GM23338 (cell line): ENCODE data around the gene KCNA4. TPM values are rescaled to one million over a fixed set of nuclear protein-coding genes. Genes with fewer than 3 reads are reported as not detected.

Experiments
- ATAC-seq: fragments of 200-7000 bp; cut with Tn5 transposase; 3 replicates; pipeline ENCODE4 v1.9.1; 2020
- DNase-seq: peaks from one replicate; pipeline ENCODE4 v3.0.0-alpha.2; 2015; ENCODE audit warnings: low spot score
- H2AFZ ChIP-seq: fragments of 200-600 bp; sonication (generic); 2 replicates; pipeline ENCODE4 v1.8.0; 2016; ENCODE audit warnings: antibody characterized with exemption, mild to moderate bottlenecking, moderate library complexity
- H3F3A ChIP-seq: fragments of 200-600 bp; sonication (generic); replicated peaks from 2 replicates; pipeline ENCODE4 v1.8.0; 2017; ENCODE audit warnings: antibody characterized with exemption, mixed run types, low read depth
- H3K27ac ChIP-seq: fragments of 200-600 bp; sonication (generic); 2 replicates; pipeline ENCODE4 v1.6.1; 2016; ENCODE audit warnings: low read depth
- H3K27me3 ChIP-seq: fragments of 200-600 bp; sonication (generic); 2 replicates; pipeline ENCODE4 v1.8.0; 2016; ENCODE audit warnings: mild to moderate bottlenecking, mixed run types, moderate library complexity; ENCODE audit not compliant: insufficient read depth
- H3K36me3 ChIP-seq: fragments of 200-600 bp; sonication (generic); 2 replicates; pipeline ENCODE4 v1.8.0; 2016; ENCODE audit warnings: mild to moderate bottlenecking; ENCODE audit not compliant: insufficient read depth
- H3K4me1 ChIP-seq: fragments of 200-600 bp; sonication (generic); 2 replicates; pipeline ENCODE4 v1.8.0; 2016; ENCODE audit warnings: mild to moderate bottlenecking, moderate library complexity; ENCODE audit not compliant: insufficient read depth
- H3K4me2 ChIP-seq: fragments of 200-600 bp; sonication (generic); 2 replicates; pipeline ENCODE4 v1.7.1; 2017; ENCODE audit warnings: mixed run types
- H3K4me3 ChIP-seq: fragments of 200-600 bp; sonication (generic); 2 replicates; pipeline ENCODE4 v1.6.1; 2016; ENCODE audit warnings: mixed run types
- H3K79me2 ChIP-seq: fragments of 200-600 bp; sonication (generic); replicated peaks from 2 replicates; pipeline ENCODE4 v1.8.0; 2017; ENCODE audit warnings: mild to moderate bottlenecking; ENCODE audit not compliant: insufficient read depth
- H3K9me2 ChIP-seq: fragments of 200-600 bp; sonication (generic); 2 replicates; pipeline ENCODE4 v1.8.0; 2017; ENCODE audit not compliant: insufficient read depth
- H4K20me1 ChIP-seq: fragments of 200-600 bp; sonication (generic); replicated peaks from 2 replicates; pipeline ENCODE4 v1.8.0; 2017; ENCODE audit warnings: mild to moderate bottlenecking; ENCODE audit not compliant: insufficient read depth
- H3K27ac Mint-ChIP-seq: 2 replicates; pipeline ENCODE4 v1.8.0; 2020; ENCODE audit warnings: inconsistent platforms, mild to moderate bottlenecking, moderate library complexity, mixed read lengths
- H3K27me3 Mint-ChIP-seq: 3 replicates; pipeline ENCODE4 v1.8.0; 2022; ENCODE audit warnings: low read depth, mild to moderate bottlenecking, moderate library complexity, mixed read lengths, inconsistent platforms; ENCODE audit not compliant: insufficient read depth, poor library complexity
- H3K36me3 Mint-ChIP-seq: 3 replicates; pipeline ENCODE4 v1.8.0; 2021; ENCODE audit warnings: low read depth, mild to moderate bottlenecking, inconsistent platforms, moderate library complexity, mixed read lengths
- H3K4me1 Mint-ChIP-seq: 3 replicates; pipeline ENCODE4 v1.8.0; 2020; ENCODE audit warnings: mild to moderate bottlenecking, inconsistent platforms, mixed read lengths
- H3K4me3 Mint-ChIP-seq: 3 replicates; pipeline ENCODE4 v1.8.0; 2021; ENCODE audit warnings: moderate library complexity, mild to moderate bottlenecking, inconsistent platforms, mixed read lengths
- H3K9me3 Mint-ChIP-seq: 3 replicates; pipeline ENCODE4 v1.8.0; 2020; ENCODE audit warnings: moderate library complexity, mild to moderate bottlenecking, inconsistent platforms, mixed read lengths
- CREB1 ChIP-seq: fragments of 250-450 bp; sonication (Bioruptor Pico); IDR thresholded peaks from 2 replicates; pipeline ENCODE4 v1.5.0; 2020; ENCODE audit warnings: low read depth, mild to moderate bottlenecking, moderate library complexity
- EZH2 ChIP-seq: fragments of 200-600 bp; sonication (generic); IDR thresholded peaks from one replicate; pipeline ENCODE4 v1.8.0; 2017; ENCODE audit warnings: antibody characterized with exemption, mild to moderate bottlenecking, low read depth; ENCODE audit not compliant: unreplicated experiment
- EZH2phosphoT487 ChIP-seq: fragments of 200-600 bp; sonication (generic); IDR thresholded peaks from one replicate; pipeline ENCODE4 v1.8.1; 2018; ENCODE audit warnings: antibody characterized with exemption; ENCODE audit not compliant: unreplicated experiment
- JUNB ChIP-seq: IDR thresholded peaks from one replicate; pipeline ENCODE4 v1.6.1; 2016; ENCODE audit warnings: antibody characterized with exemption; ENCODE audit not compliant: unreplicated experiment
- NANOG ChIP-seq: IDR thresholded peaks from 2 replicates; pipeline ENCODE4 v1.6.1; 2016; ENCODE audit warnings: antibody characterized with exemption, borderline replicate concordance
- POLR2AphosphoS5 ChIP-seq: IDR thresholded peaks from 2 replicates; pipeline ENCODE4 v1.6.1; 2016; ENCODE audit warnings: antibody characterized with exemption, low read depth
- STAT1 ChIP-seq: IDR thresholded peaks from one replicate; pipeline ENCODE4 v1.6.1; 2016; ENCODE audit warnings: antibody characterized with exemption; ENCODE audit not compliant: unreplicated experiment
- ZNF114 ChIP-seq: fragments of 250-450 bp; sonication (Bioruptor Pico); IDR thresholded peaks from 2 replicates; pipeline ENCODE4 v1.5.0; 2020; ENCODE audit warnings: mild to moderate bottlenecking, moderate library complexity
- ZNF331 ChIP-seq: fragments of 250-450 bp; sonication (Bioruptor Pico); IDR thresholded peaks from 2 replicates; pipeline ENCODE4 v1.5.0; 2020; ENCODE audit warnings: low read depth, mild to moderate bottlenecking, moderate library complexity
- polyA plus RNA-seq: library from polyadenylated mRNA; unstranded; fragments of >200 nt; fragmentation: Nextera tagmentation; extraction: Ambion mirVana; gene quantifications from 2 replicates; pipeline ENCODE4 v1.2.1, GENCODE V29; 2016
- total RNA-seq: library from RNA; depleted of rRNA; stranded (reverse); fragments of >200 nt; shearing (Covaris generic); gene quantifications from 2 replicates; pipeline ENCODE4 v1.2.3, GENCODE V29; 2014
- TF ChIP-seq, protein P1 (sequence below): IDR thresholded peaks from one replicate; pipeline ENCODE4 v1.6.1; 2018; ENCODE audit warnings: antibody characterized with exemption; ENCODE audit not compliant: unreplicated experiment
- TF ChIP-seq, protein P2 (sequence below), 2 experiments: fragments of 200-600 bp in 1 of 2; sonication (generic) in 1 of 2; conservative IDR thresholded peaks; 2 replicates each; pipeline versions ENCODE4 v1.5.1 to v1.6.1; 2016 to 2017; ENCODE audit warnings: antibody characterized with exemption in 2 of 2, low read depth in 2 of 2, mild to moderate bottlenecking in 2 of 2, moderate library complexity in 1 of 2
- TF ChIP-seq, protein P3 (sequence below): fragments of 250-450 bp; sonication (Bioruptor Pico); IDR thresholded peaks from 2 replicates; pipeline ENCODE4 v1.5.0; 2020; ENCODE audit warnings: mild to moderate bottlenecking, moderate library complexity
- TF ChIP-seq, protein P4 (sequence below): IDR thresholded peaks from 2 replicates; pipeline ENCODE4 v1.6.1; 2016; ENCODE audit warnings: antibody characterized with exemption

The KCNA4 gene
- total and polyA plus RNA-seq, 2 experiments from 2014 or later, result not detected

DNA sequence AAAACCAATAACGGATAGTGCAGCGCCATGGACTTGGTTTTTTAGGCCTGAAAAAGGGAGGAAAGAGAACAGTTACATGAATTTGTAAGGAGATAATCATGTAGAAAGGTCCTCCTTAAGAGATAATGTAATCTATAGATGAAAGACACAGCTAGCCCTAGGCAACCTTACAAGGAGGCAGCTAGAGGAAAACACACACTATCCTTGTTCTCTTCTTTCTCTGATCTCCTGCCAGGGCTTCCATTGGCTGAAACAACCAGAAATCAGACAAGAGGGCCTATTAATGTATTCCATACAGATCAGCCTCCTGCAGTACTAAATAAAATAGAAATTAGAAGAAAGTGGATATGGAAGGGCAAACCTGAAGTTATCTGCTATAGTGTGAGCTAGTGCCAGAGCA lies 53.0 kb downstream of the KCNA4 start:
- Mint-ChIP-seq H3K9me3 (no peaks in the 10 kb centered on the region), H3K36me3 (no peaks in the 10 kb centered on the region), H3K4me3 (no peak overlapping the region), H3K27ac (no peak overlapping the region), H3K27me3 (no peaks in the 10 kb centered on the region), H3K4me1 (peaks cover 18% of the 10 kb centered on the region)
- Histone ChIP-seq H3K4me2 (no peak overlapping the region), H3K79me2 (no peaks in the 10 kb centered on the region), H3K36me3 (no peaks in the 10 kb centered on the region), H3K27ac (no peak overlapping the region), H3K4me3 (no peak overlapping the region), H4K20me1 (no peaks in the 10 kb centered on the region), H2AFZ (no peak overlapping the region), H3K9me2 (peaks cover 7% of the 10 kb centered on the region; the same call in 1 of the 2 replicates), H3K4me1 (peaks cover 20% of the 10 kb centered on the region), H3K27me3 (no peaks in the 10 kb centered on the region), H3F3A (no peaks in the 10 kb centered on the region)
- ATAC-seq, result no peak
- DNase-seq, result no peak
- TF ChIP-seq ZNF114 (CRISPR knock-in tag) (no peak), POLR2AphosphoS5 (no peak), CREB1 (CRISPR knock-in tag) (no peak), NANOG (no peak), JUNB (no peak), EZH2 (no peak), EZH2phosphoT487 (no peak), ZNF331 (no peak), STAT1 (no peak)
- TF ChIP-seq, protein P1, sequence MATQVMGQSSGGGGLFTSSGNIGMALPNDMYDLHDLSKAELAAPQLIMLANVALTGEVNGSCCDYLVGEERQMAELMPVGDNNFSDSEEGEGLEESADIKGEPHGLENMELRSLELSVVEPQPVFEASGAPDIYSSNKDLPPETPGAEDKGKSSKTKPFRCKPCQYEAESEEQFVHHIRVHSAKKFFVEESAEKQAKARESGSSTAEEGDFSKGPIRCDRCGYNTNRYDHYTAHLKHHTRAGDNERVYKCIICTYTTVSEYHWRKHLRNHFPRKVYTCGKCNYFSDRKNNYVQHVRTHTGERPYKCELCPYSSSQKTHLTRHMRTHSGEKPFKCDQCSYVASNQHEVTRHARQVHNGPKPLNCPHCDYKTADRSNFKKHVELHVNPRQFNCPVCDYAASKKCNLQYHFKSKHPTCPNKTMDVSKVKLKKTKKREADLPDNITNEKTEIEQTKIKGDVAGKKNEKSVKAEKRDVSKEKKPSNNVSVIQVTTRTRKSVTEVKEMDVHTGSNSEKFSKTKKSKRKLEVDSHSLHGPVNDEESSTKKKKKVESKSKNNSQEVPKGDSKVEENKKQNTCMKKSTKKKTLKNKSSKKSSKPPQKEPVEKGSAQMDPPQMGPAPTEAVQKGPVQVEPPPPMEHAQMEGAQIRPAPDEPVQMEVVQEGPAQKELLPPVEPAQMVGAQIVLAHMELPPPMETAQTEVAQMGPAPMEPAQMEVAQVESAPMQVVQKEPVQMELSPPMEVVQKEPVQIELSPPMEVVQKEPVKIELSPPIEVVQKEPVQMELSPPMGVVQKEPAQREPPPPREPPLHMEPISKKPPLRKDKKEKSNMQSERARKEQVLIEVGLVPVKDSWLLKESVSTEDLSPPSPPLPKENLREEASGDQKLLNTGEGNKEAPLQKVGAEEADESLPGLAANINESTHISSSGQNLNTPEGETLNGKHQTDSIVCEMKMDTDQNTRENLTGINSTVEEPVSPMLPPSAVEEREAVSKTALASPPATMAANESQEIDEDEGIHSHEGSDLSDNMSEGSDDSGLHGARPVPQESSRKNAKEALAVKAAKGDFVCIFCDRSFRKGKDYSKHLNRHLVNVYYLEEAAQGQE, result no peak
- TF ChIP-seq, protein P2, sequence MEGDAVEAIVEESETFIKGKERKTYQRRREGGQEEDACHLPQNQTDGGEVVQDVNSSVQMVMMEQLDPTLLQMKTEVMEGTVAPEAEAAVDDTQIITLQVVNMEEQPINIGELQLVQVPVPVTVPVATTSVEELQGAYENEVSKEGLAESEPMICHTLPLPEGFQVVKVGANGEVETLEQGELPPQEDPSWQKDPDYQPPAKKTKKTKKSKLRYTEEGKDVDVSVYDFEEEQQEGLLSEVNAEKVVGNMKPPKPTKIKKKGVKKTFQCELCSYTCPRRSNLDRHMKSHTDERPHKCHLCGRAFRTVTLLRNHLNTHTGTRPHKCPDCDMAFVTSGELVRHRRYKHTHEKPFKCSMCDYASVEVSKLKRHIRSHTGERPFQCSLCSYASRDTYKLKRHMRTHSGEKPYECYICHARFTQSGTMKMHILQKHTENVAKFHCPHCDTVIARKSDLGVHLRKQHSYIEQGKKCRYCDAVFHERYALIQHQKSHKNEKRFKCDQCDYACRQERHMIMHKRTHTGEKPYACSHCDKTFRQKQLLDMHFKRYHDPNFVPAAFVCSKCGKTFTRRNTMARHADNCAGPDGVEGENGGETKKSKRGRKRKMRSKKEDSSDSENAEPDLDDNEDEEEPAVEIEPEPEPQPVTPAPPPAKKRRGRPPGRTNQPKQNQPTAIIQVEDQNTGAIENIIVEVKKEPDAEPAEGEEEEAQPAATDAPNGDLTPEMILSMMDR (conservative IDR thresholded peaks at IDR 0.05; ENCODE audit: low read depth in 2 of 2), result no peak
- TF ChIP-seq, protein P3, sequence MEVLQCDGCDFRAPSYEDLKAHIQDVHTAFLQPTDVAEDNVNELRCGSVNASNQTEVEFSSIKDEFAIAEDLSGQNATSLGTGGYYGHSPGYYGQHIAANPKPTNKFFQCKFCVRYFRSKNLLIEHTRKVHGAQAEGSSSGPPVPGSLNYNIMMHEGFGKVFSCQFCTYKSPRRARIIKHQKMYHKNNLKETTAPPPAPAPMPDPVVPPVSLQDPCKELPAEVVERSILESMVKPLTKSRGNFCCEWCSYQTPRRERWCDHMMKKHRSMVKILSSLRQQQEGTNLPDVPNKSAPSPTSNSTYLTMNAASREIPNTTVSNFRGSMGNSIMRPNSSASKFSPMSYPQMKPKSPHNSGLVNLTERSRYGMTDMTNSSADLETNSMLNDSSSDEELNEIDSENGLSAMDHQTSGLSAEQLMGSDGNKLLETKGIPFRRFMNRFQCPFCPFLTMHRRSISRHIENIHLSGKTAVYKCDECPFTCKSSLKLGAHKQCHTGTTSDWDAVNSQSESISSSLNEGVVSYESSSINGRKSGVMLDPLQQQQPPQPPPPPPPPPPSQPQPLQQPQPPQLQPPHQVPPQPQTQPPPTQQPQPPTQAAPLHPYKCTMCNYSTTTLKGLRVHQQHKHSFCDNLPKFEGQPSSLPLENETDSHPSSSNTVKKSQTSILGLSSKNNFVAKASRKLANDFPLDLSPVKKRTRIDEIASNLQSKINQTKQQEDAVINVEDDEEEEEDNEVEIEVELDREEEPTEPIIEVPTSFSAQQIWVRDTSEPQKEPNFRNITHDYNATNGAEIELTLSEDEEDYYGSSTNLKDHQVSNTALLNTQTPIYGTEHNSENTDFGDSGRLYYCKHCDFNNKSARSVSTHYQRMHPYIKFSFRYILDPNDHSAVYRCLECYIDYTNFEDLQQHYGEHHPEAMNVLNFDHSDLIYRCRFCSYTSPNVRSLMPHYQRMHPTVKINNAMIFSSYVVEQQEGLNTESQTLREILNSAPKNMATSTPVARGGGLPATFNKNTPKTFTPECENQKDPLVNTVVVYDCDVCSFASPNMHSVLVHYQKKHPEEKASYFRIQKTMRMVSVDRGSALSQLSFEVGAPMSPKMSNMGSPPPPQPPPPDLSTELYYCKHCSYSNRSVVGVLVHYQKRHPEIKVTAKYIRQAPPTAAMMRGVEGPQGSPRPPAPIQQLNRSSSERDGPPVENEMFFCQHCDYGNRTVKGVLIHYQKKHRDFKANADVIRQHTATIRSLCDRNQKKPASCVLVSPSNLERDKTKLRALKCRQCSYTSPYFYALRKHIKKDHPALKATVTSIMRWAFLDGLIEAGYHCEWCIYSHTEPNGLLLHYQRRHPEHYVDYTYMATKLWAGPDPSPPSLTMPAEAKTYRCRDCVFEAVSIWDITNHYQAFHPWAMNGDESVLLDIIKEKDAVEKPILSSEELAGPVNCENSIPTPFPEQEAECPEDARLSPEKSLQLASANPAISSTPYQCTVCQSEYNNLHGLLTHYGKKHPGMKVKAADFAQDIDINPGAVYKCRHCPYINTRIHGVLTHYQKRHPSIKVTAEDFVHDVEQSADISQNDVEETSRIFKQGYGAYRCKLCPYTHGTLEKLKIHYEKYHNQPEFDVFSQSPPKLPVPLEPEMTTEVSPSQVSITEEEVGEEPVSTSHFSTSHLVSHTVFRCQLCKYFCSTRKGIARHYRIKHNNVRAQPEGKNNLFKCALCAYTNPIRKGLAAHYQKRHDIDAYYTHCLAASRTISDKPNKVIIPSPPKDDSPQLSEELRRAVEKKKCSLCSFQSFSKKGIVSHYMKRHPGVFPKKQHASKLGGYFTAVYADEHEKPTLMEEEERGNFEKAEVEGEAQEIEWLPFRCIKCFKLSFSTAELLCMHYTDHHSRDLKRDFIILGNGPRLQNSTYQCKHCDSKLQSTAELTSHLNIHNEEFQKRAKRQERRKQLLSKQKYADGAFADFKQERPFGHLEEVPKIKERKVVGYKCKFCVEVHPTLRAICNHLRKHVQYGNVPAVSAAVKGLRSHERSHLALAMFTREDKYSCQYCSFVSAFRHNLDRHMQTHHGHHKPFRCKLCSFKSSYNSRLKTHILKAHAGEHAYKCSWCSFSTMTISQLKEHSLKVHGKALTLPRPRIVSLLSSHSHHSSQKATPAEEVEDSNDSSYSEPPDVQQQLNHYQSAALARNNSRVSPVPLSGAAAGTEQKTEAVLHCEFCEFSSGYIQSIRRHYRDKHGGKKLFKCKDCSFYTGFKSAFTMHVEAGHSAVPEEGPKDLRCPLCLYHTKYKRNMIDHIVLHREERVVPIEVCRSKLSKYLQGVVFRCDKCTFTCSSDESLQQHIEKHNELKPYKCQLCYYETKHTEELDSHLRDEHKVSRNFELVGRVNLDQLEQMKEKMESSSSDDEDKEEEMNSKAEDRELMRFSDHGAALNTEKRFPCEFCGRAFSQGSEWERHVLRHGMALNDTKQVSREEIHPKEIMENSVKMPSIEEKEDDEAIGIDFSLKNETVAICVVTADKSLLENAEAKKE (CRISPR knock-in tag), result no peak
- TF ChIP-seq, protein P4, sequence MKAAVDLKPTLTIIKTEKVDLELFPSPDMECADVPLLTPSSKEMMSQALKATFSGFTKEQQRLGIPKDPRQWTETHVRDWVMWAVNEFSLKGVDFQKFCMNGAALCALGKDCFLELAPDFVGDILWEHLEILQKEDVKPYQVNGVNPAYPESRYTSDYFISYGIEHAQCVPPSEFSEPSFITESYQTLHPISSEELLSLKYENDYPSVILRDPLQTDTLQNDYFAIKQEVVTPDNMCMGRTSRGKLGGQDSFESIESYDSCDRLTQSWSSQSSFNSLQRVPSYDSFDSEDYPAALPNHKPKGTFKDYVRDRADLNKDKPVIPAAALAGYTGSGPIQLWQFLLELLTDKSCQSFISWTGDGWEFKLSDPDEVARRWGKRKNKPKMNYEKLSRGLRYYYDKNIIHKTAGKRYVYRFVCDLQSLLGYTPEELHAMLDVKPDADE, result no peak
